Measurements from ENCODE around the gene NPFFR2. TPM values are rescaled to one million over a fixed set of nuclear protein-coding genes. Genes with fewer than 3 reads are reported as not detected.

Gene NPFFR2
- total and polyA plus RNA-seq, 2 experiments from 2014 or later = 0.28 to 2.9 TPM

- Mint-ChIP-seq H3K27ac (no peak overlapping the region), H3K9me3 (no peaks in the 10 kb centered on the region), H3K36me3 (ENCODE audit: low read depth) (no peaks in the 10 kb centered on the region), H3K27me3 (ENCODE audit: insufficient read depth, low read depth, poor library complexity) (no peaks in the 10 kb centered on the region), H3K4me3 (no peak overlapping the region), H3K4me1 (no peaks in the 10 kb centered on the region)
- H2AFZ ChIP-seq = no peak overlapping the region
- H3K9me2 ChIP-seq (ENCODE audit: insufficient read depth) = no peaks in the 10 kb centered on the region
- no peaks in the 10 kb centered on the region for H3K36me3 ChIP-seq (ENCODE audit: insufficient read depth)
- H4K20me1 ChIP-seq (replicated peaks; ENCODE audit: insufficient read depth) = no peaks in the 10 kb centered on the region
- H3K27ac ChIP-seq (ENCODE audit: low read depth) = no peak overlapping the region
- H3K4me1 ChIP-seq (ENCODE audit: insufficient read depth) = no peaks in the 10 kb centered on the region; the same call in 1 of the 2 replicates
- ATAC-seq (no peak), DNase-seq (ENCODE audit: low spot score) (no peak)
- no peaks in the 10 kb centered on the region for H3K27me3 ChIP-seq (ENCODE audit: insufficient read depth)
- no peaks in the 10 kb centered on the region for H3K79me2 ChIP-seq (replicated peaks; ENCODE audit: insufficient read depth)
- no peak overlapping the region for H3K4me2 ChIP-seq
- TF ChIP-seq JUNB (IDR thresholded peaks at IDR 0.05; ENCODE audit: unreplicated experiment) (no peak), POLR2AphosphoS5 (IDR thresholded peaks at IDR 0.05; ENCODE audit: low read depth) (no peak), CTCF (conservative IDR thresholded peaks at IDR 0.05; ENCODE audit: low read depth in 2 of 2) (no peak), ZNF114 (CRISPR knock-in tag; IDR thresholded peaks at IDR 0.05) (no peak), EZH2 (IDR thresholded peaks at IDR 0.05; ENCODE audit: low read depth, unreplicated experiment) (no peak), ETS1 (IDR thresholded peaks at IDR 0.05) (no peak)
- H3F3A ChIP-seq (replicated peaks; ENCODE audit: low read depth) = no peaks in the 10 kb centered on the region
- no peak overlapping the region for H3K4me3 ChIP-seq
Observed at GRCh38 chr4:72110886-72111285, 79.1 kb downstream of the NPFFR2 start.

- H3K27me3 Mint-ChIP-seq (ENCODE audit: insufficient read depth, low read depth, poor library complexity) = no peaks in the 10 kb centered on the region
- no peak overlapping the region for H3K4me3 Mint-ChIP-seq
- DNase-seq (ENCODE audit: low spot score) (no peak), ATAC-seq (no peak)
- H3K27me3 ChIP-seq (ENCODE audit: insufficient read depth) = no peaks in the 10 kb centered on the region
- H3K4me1 ChIP-seq (ENCODE audit: insufficient read depth) = no peaks in the 10 kb centered on the region; the same call in 1 of the 2 replicates
- no peak overlapping the region for H3K27ac Mint-ChIP-seq
- no peaks in the 10 kb centered on the region for H3K79me2 ChIP-seq (replicated peaks; ENCODE audit: insufficient read depth)
- no peaks in the 10 kb centered on the region for H4K20me1 ChIP-seq (replicated peaks; ENCODE audit: insufficient read depth)
- no peaks in the 10 kb centered on the region for H3F3A ChIP-seq (replicated peaks; ENCODE audit: low read depth)
- no peaks in the 10 kb centered on the region for H3K36me3 ChIP-seq (ENCODE audit: insufficient read depth)
- H3K9me3 Mint-ChIP-seq = no peaks in the 10 kb centered on the region
- no peaks in the 10 kb centered on the region for H3K4me1 Mint-ChIP-seq
- H3K4me2 ChIP-seq = no peak overlapping the region
- H3K27ac ChIP-seq (ENCODE audit: low read depth) = no peak overlapping the region
- no peaks in the 10 kb centered on the region for H3K9me2 ChIP-seq (ENCODE audit: insufficient read depth)
- H3K36me3 Mint-ChIP-seq (ENCODE audit: low read depth) = no peaks in the 10 kb centered on the region
- H2AFZ ChIP-seq = no peak overlapping the region
- no peak overlapping the region for H3K4me3 ChIP-seq
- TF ChIP-seq STAT1 (IDR thresholded peaks at IDR 0.05; ENCODE audit: unreplicated experiment) (no peak), CTCF (conservative IDR thresholded peaks at IDR 0.05; ENCODE audit: low read depth in 2 of 2) (no peak), ETS1 (IDR thresholded peaks at IDR 0.05) (no peak), NANOG (IDR thresholded peaks at IDR 0.05; ENCODE audit: borderline replicate concordance) (no peak), JUNB (IDR thresholded peaks at IDR 0.05; ENCODE audit: unreplicated experiment) (no peak), EZH2 (IDR thresholded peaks at IDR 0.05; ENCODE audit: low read depth, unreplicated experiment) (no peak), ZNF462 (CRISPR knock-in tag; IDR thresholded peaks at IDR 0.05) (no peak), ZNF114 (CRISPR knock-in tag; IDR thresholded peaks at IDR 0.05) (no peak)
Observed at GRCh38 chr4:72111863-72112262, 80.1 kb downstream of the NPFFR2 start.

Data from GM23338 (cell line).